LNCAP (cell line): ENCODE measurements around the gene PPARGC1A.

Experiments used
- CTCF ChIP-seq: fragments of 450-650 bp; IDR thresholded peaks from 2 replicates; pipeline ENCODE4 v1.5.1; 2017; ENCODE audit warnings: mild to moderate bottlenecking

The PPARGC1A gene

GRCh38 chr4:23878246-23878891, 11.5 kb downstream of the PPARGC1A start:
- TF ChIP-seq CTCF, result no peak

DNA sequence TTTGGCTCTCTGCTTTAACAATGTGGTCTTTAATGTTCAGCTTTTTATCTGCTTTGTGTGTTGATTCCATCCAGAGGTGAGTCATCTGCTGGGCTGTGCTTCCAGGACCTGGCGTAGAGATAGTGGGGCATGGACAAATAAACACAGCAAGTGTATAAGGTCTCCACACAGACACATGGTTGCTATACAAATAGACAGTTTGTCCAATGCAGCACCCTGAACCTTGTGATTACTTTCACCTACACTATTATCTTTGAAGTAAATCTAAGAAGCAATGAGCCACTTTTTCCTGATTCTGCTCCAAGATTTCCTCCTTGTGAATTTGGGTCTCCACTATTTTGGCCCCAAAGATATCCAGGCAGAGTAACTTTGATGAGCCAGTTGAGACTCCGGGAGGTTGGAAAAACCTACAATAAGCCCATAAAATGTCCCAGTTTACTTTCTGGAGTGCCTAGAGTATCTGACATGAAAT, 12.1 kb downstream of the PPARGC1A start:
- TF ChIP-seq CTCF, result no peak

DNA sequence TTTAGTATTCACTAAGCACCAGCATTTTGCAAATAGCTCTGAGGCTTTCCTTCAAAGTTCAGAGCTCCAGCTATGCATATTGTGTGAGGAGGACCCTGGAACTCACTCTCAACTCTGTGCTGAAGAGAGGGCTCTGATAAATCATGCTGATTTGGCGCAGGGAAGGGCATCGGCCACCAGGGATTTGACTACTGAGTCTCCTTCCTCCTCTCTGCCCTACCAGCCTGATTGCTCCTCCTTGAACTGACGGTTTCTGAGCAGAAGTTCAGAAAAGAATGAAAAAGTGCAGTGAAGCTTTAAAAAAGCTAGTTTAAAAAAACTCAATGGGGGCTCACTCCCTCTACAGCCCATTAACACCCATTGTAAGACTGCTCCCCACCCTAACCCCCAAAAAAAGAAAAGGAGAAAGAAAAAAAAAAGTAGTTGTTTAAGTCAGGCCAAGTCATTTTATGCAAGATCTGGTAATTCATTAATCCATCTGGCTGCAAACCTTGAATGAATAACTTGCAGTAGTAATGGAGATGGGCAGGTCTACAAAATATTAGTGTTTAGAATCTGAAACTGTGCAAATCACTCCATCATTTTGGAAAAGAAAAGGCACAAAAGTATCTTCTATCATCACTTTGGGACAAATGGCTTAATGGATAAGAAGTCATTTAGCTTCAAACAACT, 13.3 kb downstream of the PPARGC1A start:
- TF ChIP-seq CTCF, result no peak

DNA sequence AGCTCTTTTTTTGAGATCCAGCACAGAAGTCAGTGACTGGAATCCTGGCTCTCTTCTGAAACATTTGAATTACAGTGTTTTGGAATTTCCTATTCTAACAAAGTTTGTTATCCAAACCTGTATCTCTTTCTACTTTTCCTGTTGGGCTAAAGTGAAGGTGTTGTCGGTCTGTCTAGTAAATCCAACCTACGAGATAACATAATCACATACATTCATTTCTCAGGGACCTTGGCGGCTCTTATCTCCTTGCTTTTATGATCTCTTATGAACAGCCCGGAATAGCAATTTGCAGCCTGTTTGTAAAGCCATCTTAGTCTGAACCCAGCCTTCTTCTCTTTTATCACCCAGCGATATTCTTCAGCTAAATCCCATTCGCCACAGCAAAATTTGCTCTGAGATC, 14.5 kb downstream of the PPARGC1A start:
- no peak for TF ChIP-seq CTCF

DNA sequence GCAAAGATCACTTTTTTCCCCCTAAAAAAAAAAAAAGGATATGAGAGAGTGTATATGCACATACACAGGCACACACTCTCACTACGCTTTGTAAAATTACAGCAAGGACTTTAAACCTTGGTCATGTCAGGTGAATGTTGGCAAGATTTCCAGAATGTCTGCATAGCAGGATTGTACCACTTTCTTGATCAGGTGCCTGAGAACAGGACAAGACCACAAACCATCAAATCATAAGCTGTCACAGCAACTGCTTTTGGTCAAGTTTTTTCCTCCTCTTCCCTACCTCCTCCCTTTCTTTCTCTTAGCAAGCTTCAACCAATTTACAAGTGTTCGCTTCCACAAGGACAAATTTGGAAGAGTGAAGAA, 15.3 kb downstream of the PPARGC1A start:
- no peak for TF ChIP-seq CTCF

- TF ChIP-seq CTCF, result no peak
Measured at GRCh38 chr4:23873717-23874535, 15.9 kb downstream of the PPARGC1A start.

DNA sequence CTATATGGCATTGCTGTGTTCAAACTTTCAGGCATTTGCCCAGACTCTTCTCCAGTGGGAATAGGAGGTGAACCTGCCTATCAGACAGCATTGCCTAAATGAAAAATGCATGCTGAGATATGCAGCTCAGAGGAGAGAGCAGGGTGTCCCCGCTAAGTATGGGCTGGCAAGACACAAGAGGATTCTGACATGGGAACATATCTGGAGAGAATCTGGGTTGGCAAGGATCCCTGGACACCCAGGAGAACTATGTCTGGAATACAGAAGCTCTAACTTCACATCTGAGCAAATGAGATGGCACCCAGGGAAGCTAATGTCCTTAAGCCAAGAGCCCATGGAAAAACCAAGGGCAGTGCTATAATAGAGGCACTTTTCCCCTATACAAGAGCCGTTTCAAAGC, 18.4 kb downstream of the PPARGC1A start:
- TF ChIP-seq CTCF, result no peak
